HG03460 (cell line): Measurements from ENCODE around the gene PHACTR1.

Experiments
- ATAC-seq: cut with Tn5 transposase; IDR thresholded peaks from one replicate; pipeline ENCODE4 v1.9.1; 2021; ENCODE audit not compliant: unreplicated experiment

Gene PHACTR1

GRCh38 chr6:13273931-13274706 is 557.6 kb downstream of the PHACTR1 start:
- peak; percentile 50 for ATAC-seq

- no peak for ATAC-seq
These were observed 558.3 kb downstream of the PHACTR1 start for GRCh38 chr6:13274707-13275434.

- ATAC-seq: no peak
These were observed 558.9 kb downstream of the PHACTR1 start for GRCh38 chr6:13275435-13275989.

GRCh38 chr6:13277231-13277630 is 560.7 kb downstream of the PHACTR1 start:
- no peak for ATAC-seq

- no peak for ATAC-seq
These were observed 561.6 kb downstream of the PHACTR1 start for GRCh38 chr6:13278164-13278563.

- no peak for ATAC-seq
These were observed 562.4 kb downstream of the PHACTR1 start for GRCh38 chr6:13278991-13279390.

GRCh38 chr6:13280254-13280653 is 563.7 kb downstream of the PHACTR1 start:
- no peak for ATAC-seq

- ATAC-seq: no peak
These were observed 565.1 kb downstream of the PHACTR1 start for GRCh38 chr6:13281686-13282085.

GRCh38 chr6:13282393-13283069 is 566.0 kb downstream of the PHACTR1 start:
- ATAC-seq: no peak

GRCh38 chr6:13283331-13283730 is 566.8 kb downstream of the PHACTR1 start:
- ATAC-seq: no peak

- no peak for ATAC-seq
These were observed 568.1 kb downstream of the PHACTR1 start for GRCh38 chr6:13284646-13285045.

- no peak for ATAC-seq
These were observed 569.1 kb downstream of the PHACTR1 start for GRCh38 chr6:13285705-13286104.

- ATAC-seq: no peak
These were observed 569.6 kb downstream of the PHACTR1 start for GRCh38 chr6:13286181-13286580.

GRCh38 chr6:13287104-13287503 is 570.5 kb downstream of the PHACTR1 start:
- ATAC-seq: no peak

GRCh38 chr6:13288481-13288880 is 571.9 kb downstream of the PHACTR1 start:
- no peak for ATAC-seq

- no peak for ATAC-seq
These were observed 572.4 kb downstream of the PHACTR1 start for GRCh38 chr6:13288969-13289391.

GRCh38 chr6:13289789-13290318 is 573.3 kb downstream of the PHACTR1 start:
- ATAC-seq: no peak

- ATAC-seq: no peak
These were observed 573.8 kb downstream of the PHACTR1 start for GRCh38 chr6:13290335-13290734.

GRCh38 chr6:13292774-13293173 is 576.2 kb downstream of the PHACTR1 start:
- ATAC-seq: no peak

GRCh38 chr6:13294499-13295069 is 578.0 kb downstream of the PHACTR1 start:
- no peak for ATAC-seq

- no peak for ATAC-seq
These were observed 579.0 kb downstream of the PHACTR1 start for GRCh38 chr6:13295576-13295975.
